ENCODE data around the gene DPP6.
"Not testable (repeated sequence)": the region's sequence is repeated elsewhere in the genome, so short reads cannot be mapped to it uniquely, and the experiment has no call there.

Gene DPP6

DNA sequence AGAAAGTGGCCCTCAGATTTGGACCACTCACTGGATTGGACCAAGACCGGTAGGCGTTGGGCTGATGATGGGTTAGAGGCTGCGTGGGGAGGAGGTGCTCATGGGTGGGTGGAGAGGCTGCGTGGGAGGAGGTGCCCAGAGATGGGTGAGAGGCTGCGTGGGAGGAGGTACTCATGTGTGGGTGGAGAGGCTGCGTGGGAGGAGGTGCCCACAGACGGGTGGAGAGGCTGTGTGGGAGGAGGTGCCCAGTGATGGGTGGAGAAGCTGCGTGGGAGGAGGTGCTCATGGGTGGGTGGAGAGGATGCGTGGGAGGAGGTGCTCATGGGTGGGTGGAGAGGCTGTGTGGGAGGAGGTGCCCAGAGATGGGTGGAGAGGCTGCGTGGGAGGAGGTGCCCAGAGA is 604.4 kb downstream of the DPP6 start:
- DNase-seq (no peak), ATAC-seq (no peak)

GRCh38 chr7:154666768-154667167 is 614.6 kb downstream of the DPP6 start:
- DNase-seq, result no peak
- ATAC-seq, result no peak

- ATAC-seq (no peak), DNase-seq (no peak)
Measured at GRCh38 chr7:154672659-154673415, 620.6 kb downstream of the DPP6 start.

DNA sequence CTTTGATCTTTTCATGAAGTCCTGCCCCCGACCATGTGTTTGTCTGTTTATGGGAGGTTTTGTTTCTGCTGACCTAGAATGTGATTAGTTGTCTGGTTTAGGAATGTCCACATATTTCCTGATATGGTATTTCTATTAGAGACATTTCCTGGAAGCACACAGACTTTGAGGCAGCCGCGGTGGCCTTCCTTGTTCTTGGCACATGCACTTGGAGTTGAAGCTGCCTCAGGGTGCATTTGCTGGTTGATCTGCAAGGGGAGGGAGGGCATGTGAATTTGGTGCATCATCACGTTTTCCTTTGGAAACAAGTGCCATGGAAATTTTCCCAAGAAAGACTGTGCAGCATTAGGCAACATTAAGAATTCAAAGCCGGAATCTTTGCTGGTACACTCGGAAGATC is 622.0 kb downstream of the DPP6 start:
- DNase-seq, result no peak
- ATAC-seq, result no peak

GRCh38 chr7:154675560-154675959 is 623.4 kb downstream of the DPP6 start:
- DNase-seq (no peak), ATAC-seq (no peak)

DNA sequence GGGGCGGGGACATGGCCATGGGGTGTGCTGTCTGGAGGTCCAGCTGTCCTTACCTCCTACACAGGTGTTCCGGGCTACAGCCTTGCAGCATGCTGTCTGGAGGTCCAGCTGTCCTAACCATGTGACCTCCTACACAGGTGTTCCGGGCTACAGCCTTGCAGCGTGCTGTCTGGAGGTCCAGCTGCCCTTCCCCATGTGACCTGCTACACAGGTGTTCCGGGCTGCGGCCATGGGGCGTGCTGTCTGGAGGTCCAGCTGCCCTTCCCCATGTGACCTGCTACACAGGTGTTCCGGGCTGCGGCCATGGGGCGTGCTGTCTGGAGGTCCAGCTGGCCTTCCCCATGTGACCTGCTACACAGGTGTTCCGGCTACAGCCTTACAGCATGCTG is 623.8 kb downstream of the DPP6 start:
- not testable (repeated sequence) for ATAC-seq, DNase-seq

DNA sequence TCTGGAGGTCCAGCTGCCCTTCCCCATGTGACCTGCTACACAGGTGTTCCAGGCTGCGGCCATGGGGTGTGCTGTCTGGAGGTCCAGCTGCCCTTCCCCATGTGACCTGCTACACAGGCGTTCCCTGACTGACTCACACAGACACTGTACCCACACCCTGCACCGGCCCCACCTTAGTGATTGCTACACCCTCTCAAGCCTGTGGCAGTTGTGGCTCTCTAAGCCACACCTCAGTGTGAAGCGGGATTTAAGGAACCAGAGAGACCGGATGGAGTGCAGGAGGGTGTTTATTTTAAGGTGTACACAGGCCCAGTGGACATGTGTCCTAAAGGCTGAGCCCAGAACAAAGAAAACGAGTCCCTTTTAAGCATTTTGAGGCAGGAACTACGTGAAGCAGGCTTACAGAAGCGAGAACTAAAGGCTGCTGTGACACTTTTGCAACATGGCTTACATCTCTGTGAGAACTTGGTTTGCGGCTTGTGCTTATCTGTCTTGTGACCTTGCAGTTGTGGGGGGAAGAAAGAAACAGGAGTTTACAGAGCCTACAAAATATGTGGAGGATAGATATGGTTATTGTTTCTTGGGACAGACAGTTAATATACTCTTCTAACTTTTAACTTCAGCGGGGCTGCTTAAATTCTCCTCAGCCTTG is 624.4 kb downstream of the DPP6 start:
- DNase-seq, result no peak
- no peak for ATAC-seq

DNA sequence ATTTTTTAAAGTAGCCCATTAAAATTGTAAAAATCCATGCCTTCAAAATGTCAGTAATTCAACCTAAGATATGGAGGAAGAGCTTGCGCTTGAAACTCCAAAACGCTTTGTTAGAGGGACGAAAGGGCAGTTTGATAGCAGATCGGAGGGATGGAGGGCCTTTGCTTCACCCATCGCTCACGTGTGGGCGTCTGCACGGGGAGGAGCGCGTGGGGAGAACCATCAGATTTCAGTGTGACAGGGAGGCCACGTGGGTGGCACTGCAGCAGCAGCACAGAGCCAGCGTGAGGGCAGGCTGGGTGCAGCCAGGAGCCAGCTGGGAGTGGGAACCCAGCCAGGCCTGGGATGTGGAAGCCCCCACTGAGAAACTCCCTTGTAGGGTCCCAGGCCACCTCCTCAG is 625.3 kb downstream of the DPP6 start:
- ATAC-seq (no peak), DNase-seq (no peak)

DNA sequence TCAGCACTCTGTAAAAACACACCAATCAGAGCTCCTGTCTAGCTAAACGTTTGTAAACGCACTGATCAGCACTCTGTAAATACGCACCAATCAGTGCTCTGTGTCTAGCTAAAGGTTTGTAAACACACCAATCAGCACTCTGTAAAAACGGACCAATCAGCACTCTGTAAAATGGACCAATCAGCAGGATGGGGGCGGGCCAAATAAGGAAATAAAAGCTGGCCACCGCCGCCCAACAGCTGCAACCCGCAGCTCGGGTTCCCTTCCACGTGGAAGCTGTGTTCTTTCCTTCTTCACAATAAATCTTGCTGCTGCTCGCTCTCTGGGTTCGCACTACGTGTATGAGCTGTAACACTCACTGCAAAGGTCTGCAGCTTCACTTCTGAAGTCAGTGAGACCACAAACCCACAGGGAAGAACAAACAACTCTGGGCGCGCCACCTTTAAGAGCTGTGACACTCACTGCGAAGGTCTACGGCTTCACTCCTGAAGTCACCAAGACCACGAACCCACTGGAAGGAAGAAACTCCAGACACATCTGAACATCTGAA is 625.9 kb downstream of the DPP6 start:
- not testable (repeated sequence) for ATAC-seq, DNase-seq

- no peak for ATAC-seq
- DNase-seq, result no peak
Measured at GRCh38 chr7:154679379-154680053, 627.3 kb downstream of the DPP6 start.

DNA sequence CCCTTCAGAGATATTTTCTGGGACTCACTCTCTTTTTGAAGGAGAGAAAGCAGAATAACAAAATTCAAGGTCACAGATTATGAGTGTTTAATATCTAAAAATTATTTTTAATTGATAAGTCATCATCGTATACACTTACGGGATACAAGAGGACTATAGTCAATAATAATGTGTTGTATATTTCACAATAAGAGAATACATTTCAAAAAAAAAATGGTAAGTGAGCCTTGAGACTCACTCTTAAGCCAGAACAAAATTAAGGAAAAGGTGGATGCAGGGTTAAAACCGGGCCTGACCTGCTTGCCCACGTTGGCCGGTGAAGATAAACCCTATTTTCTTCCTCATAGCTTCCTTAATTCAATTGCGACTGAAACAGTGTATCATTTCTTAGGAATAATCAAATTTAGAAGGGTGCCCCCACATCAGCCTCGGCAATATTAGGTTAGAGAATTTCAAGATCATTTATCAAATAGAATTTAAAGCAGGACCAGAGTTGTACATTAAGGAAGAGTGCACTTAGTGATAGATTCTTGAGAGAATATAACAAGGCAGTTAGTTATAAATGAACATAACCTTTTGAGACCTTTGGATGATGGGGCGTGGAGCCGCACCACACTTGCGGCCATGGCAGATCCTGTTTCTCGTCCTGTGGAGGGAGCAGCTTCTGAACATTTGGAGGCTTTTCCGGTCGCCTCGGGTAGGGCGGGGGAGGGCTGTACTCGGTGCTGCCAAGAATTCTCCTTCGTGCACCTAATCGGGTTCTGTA is 628.9 kb downstream of the DPP6 start:
- no peak for DNase-seq

GRCh38 chr7:154682003-154682402 is 629.8 kb downstream of the DPP6 start:
- DNase-seq (no peak), ATAC-seq (no peak)

More for the DNA sequence above, 628.9 kb downstream of the DPP6 start:
- ATAC-seq, result no peak

DNA sequence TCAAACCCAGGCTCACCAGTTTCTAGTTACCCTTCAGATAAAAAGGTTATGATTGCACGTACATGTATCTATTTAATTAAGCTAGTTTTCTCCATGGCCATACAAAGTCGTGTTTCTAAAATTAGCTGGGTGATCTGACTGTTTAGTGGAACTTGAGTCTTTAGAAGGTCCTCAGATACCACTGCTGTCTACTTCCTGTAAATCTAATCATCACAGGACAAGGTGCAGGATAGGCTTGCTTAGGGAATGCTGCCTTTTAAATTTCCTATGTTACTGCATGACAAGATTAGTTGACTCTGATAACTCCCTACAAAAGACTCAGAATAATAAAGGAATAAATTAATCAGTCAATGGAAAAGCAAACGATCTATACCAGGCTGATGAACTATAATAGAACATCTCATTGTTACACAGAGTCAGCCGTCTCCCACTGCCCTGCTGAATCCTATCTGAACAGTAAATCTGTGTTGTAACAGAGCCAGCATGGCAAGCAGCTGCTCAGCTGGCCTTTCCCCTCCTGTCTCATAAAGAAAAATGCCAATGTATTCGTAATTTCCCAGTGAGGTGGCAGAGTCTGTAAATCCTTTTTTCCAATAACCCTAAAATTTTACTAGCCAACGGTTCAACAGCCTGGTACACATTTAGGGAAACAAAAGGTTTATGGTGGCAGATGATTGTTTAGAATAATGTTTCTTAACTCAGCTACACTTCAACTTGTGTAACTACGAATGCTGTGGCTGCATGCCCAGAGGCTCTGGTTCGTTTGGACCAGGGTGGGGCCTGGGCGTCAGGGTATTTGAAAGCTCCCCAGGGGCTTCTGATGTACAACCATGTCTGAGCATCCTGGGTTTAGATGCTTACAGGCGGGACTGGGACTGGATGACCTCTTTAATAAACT is 632.7 kb downstream of the DPP6 start:
- DNase-seq, result no peak
- ATAC-seq, result no peak

DNA sequence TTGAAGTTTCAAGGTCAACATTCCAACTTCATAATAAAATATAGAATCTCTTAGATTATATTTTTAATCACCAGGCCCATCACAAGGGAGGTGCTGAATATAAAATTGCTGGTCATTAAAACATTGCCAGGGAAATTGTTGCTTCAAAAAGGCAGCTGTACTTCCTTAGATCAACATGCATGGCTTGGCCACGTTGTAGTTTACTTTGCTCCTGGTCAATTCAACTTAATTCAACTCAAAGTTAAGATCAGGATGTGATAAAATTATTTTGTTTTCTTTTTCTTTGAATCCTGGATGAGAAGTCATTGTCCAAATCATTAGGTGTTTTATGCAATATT is 633.3 kb downstream of the DPP6 start:
- DNase-seq, result no peak
- ATAC-seq, result no peak

GRCh38 chr7:154686305-154686704 is 634.1 kb downstream of the DPP6 start:
- DNase-seq (no peak), ATAC-seq (no peak)

DNA sequence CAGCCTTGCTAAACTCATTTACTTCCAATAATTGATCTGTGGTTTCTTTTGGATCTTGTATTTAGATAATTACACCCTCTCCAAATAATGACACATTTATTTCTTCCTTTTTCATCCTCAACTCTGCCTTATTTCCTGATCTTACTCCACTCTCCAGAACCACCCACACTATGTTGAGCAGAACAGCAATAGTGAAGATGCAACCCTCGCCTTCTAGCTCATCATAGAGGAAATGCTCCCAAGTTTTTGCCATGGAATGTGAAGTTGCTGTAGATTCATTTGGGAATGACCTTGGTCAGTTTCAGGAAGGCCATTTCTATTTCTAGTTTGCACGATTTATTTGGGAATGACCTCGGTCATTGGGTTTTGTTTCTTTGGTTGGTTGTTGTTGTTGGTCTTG is 636.8 kb downstream of the DPP6 start:
- ATAC-seq, result no peak
- DNase-seq, result no peak

- ATAC-seq, result no peak
- DNase-seq, result no peak
Measured at GRCh38 chr7:154690411-154690810, 638.2 kb downstream of the DPP6 start.

DNA sequence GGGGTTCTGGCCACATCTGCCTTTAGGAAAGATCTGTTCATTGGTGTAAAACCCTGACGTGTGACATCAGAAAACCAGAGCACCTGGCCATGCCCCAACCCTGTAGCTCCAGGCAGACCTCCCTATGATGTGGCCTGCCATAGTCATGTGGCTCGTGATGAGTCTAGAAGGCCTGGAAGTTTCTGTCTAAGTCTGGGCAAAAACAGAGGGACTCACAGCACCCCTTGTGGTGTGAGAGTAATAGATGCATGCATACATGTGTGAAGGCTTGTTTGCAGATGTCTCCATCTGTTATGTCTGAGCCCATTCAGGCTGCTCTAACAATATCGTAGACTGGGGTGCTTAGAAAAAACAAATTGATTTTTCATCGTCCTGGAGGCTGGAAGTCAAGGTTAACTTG is 641.5 kb downstream of the DPP6 start:
- DNase-seq (no peak), ATAC-seq (no peak)

GRCh38 chr7:154695836-154696235 is 643.6 kb downstream of the DPP6 start:
- ATAC-seq, result no peak
- DNase-seq, result no peak

DNA sequence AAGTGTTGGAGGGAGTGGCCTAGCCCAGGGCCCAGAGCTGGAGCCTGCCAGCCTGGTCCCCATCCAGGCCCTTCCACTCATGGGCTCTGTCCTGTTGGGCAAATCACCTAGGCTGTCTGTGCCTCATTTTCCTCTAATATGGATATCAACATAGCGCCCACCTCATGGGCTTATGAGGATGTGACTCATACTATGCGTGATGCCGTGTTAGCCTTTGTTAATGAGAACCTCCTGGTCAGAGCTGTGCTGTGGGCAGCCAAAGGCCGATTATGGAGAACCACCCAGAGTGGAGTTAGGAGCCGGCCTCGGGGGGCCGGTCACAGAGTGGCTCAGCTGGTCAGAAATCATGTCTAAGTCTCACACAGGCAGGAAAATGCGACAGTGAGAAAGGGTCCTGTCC is 644.4 kb downstream of the DPP6 start:
- no peak for ATAC-seq
- no peak for DNase-seq

- ATAC-seq, result no peak
Measured at GRCh38 chr7:154698726-154699291, 646.6 kb downstream of the DPP6 start.

More at GRCh38 chr7:154698726-154699291, 646.6 kb downstream of the DPP6 start:
- no peak for DNase-seq

Data from stimulated activated naive CD8-positive, alpha-beta T cell treated with anti-CD3 and anti-CD28 coated beads, Interleukin-15, Interleukin-2, amounts not matched to agents 100 U/mL and 50 U/mL, for 24 hours (primary cell).